ENCODE data around the gene KHK.

KHK gene

GRCh38 chr2:27100036-27100435 is 13.5 kb downstream of the KHK start:
- Histone ChIP-seq H3K4me3 (ENCODE audit: low read length) (no peak overlapping the region), H3K9me3 (ENCODE audit: control insufficient read depth, insufficient read depth, low read length) (no peaks in the 10 kb centered on the region), H3K27ac (ENCODE audit: low read depth, low read length) (no peak overlapping the region), H3K27me3 (ENCODE audit: control insufficient read depth, low read length) (no peaks in the 10 kb centered on the region), H4K20me1 (ENCODE audit: control insufficient read depth, insufficient read depth, low read depth, low read length) (no peaks in the 10 kb centered on the region), H3K36me3 (ENCODE audit: control insufficient read depth, low read length) (no peaks in the 10 kb centered on the region), H3K4me2 (ENCODE audit: low read length) (no peak overlapping the region), H3K9me2 (replicated peaks; ENCODE audit: control insufficient read depth, low read length) (no peaks in the 10 kb centered on the region), H3F3A (ENCODE audit: control insufficient read depth, insufficient read depth) (no peaks in the 10 kb centered on the region), H3K79me2 (ENCODE audit: control insufficient read depth, low read length) (no peaks in the 10 kb centered on the region), H3K4me1 (ENCODE audit: control insufficient read depth, low read length) (peaks cover 11% of the 10 kb centered on the region)
- no peak for TF ChIP-seq EZH2phosphoT487 (IDR thresholded peaks at IDR 0.05; ENCODE audit: borderline replicate concordance, low read length)
- TF ChIP-seq CTCF (IDR thresholded peaks at IDR 0.05; ENCODE audit: low read depth, low read length, poor library complexity, severe bottlenecking): no peak

- H3K4me1 ChIP-seq (ENCODE audit: control insufficient read depth, low read length): no peaks in the 10 kb centered on the region
- no peaks in the 10 kb centered on the region for H3K9me2 ChIP-seq (replicated peaks; ENCODE audit: control insufficient read depth, low read length)
- TF ChIP-seq CTCF (IDR thresholded peaks at IDR 0.05; ENCODE audit: low read depth, low read length, poor library complexity, severe bottlenecking) (no peak), EZH2phosphoT487 (IDR thresholded peaks at IDR 0.05; ENCODE audit: borderline replicate concordance, low read length) (no peak)
- no peak overlapping the region for H3K27ac ChIP-seq (ENCODE audit: low read depth, low read length)
- no peaks in the 10 kb centered on the region for H3F3A ChIP-seq (ENCODE audit: control insufficient read depth, insufficient read depth)
- no peaks in the 10 kb centered on the region for H4K20me1 ChIP-seq (ENCODE audit: control insufficient read depth, insufficient read depth, low read depth, low read length)
- H3K9me3 ChIP-seq (ENCODE audit: control insufficient read depth, insufficient read depth, low read length): no peaks in the 10 kb centered on the region
- H3K4me2 ChIP-seq (ENCODE audit: low read length): no peak overlapping the region
- no peaks in the 10 kb centered on the region for H3K79me2 ChIP-seq (ENCODE audit: control insufficient read depth, low read length)
- no peaks in the 10 kb centered on the region for H3K27me3 ChIP-seq (ENCODE audit: control insufficient read depth, low read length)
- H3K4me3 ChIP-seq (ENCODE audit: low read length): no peak overlapping the region
- no peaks in the 10 kb centered on the region for H3K36me3 ChIP-seq (ENCODE audit: control insufficient read depth, low read length)
Measured at GRCh38 chr2:27102329-27102728, 15.8 kb downstream of the KHK start.

GRCh38 chr2:27105981-27106380 is 19.4 kb downstream of the KHK start:
- Histone ChIP-seq H3K27ac (ENCODE audit: low read depth, low read length) (no peak overlapping the region), H3K9me3 (ENCODE audit: control insufficient read depth, insufficient read depth, low read length) (no peaks in the 10 kb centered on the region), H3K4me3 (ENCODE audit: low read length) (no peak overlapping the region), H3K79me2 (ENCODE audit: control insufficient read depth, low read length) (no peaks in the 10 kb centered on the region), H3K36me3 (ENCODE audit: control insufficient read depth, low read length) (no peaks in the 10 kb centered on the region), H4K20me1 (ENCODE audit: control insufficient read depth, insufficient read depth, low read depth, low read length) (no peaks in the 10 kb centered on the region), H3K9me2 (replicated peaks; ENCODE audit: control insufficient read depth, low read length) (no peaks in the 10 kb centered on the region), H3K27me3 (ENCODE audit: control insufficient read depth, low read length) (no peaks in the 10 kb centered on the region), H3K4me1 (ENCODE audit: control insufficient read depth, low read length) (no peaks in the 10 kb centered on the region), H3F3A (ENCODE audit: control insufficient read depth, insufficient read depth) (no peaks in the 10 kb centered on the region), H3K4me2 (ENCODE audit: low read length) (no peak overlapping the region)
- no peak for TF ChIP-seq EZH2phosphoT487 (IDR thresholded peaks at IDR 0.05; ENCODE audit: borderline replicate concordance, low read length)
- no peak for TF ChIP-seq CTCF (IDR thresholded peaks at IDR 0.05; ENCODE audit: low read depth, low read length, poor library complexity, severe bottlenecking)

- H3K4me3 ChIP-seq (ENCODE audit: low read length): no peak overlapping the region
- H4K20me1 ChIP-seq (ENCODE audit: control insufficient read depth, insufficient read depth, low read depth, low read length): no peaks in the 10 kb centered on the region
- no peaks in the 10 kb centered on the region for H3K9me2 ChIP-seq (replicated peaks; ENCODE audit: control insufficient read depth, low read length)
- no peak overlapping the region for H3K27ac ChIP-seq (ENCODE audit: low read depth, low read length)
- H3K4me2 ChIP-seq (ENCODE audit: low read length): no peak overlapping the region
- no peaks in the 10 kb centered on the region for H3K4me1 ChIP-seq (ENCODE audit: control insufficient read depth, low read length)
- H3K27me3 ChIP-seq (ENCODE audit: control insufficient read depth, low read length): no peaks in the 10 kb centered on the region
- no peaks in the 10 kb centered on the region for H3K9me3 ChIP-seq (ENCODE audit: control insufficient read depth, insufficient read depth, low read length)
- no peaks in the 10 kb centered on the region for H3F3A ChIP-seq (ENCODE audit: control insufficient read depth, insufficient read depth)
- no peaks in the 10 kb centered on the region for H3K36me3 ChIP-seq (ENCODE audit: control insufficient read depth, low read length)
- TF ChIP-seq EZH2phosphoT487 (IDR thresholded peaks at IDR 0.05; ENCODE audit: borderline replicate concordance, low read length) (no peak), CTCF (IDR thresholded peaks at IDR 0.05; ENCODE audit: low read depth, low read length, poor library complexity, severe bottlenecking) (no peak)
- no peaks in the 10 kb centered on the region for H3K79me2 ChIP-seq (ENCODE audit: control insufficient read depth, low read length)
Measured at GRCh38 chr2:27108221-27108620, 21.6 kb downstream of the KHK start.

All from DOHH2 (cell line).